HepG2 (cell line): Measurements from ENCODE around the gene ADGRF4. TPM values are rescaled to one million over a fixed set of nuclear protein-coding genes. Genes with fewer than 3 reads are reported as not detected.

Experiments
- ATAC-seq: fragments of 200-7000 bp; cut with Tn5 transposase; 3 replicates; pipeline ENCODE4 v1.9.1; 2020; ENCODE audit warnings: mild to moderate bottlenecking, moderate library complexity
- BruUV-seq: library from RNA; stranded (reverse); fragments of 400-500 nt; replicated peaks from 2 replicates; lab custom pipeline; 2021; lab: Mats Ljungman, UMichigan
- CTCF ChIA-PET: fragments of 300-600 bp; formaldehyde crosslinking; extraction: SDS; loops from one replicate; lab custom pipeline; 2021; ENCODE audit warnings: low total read pairs, inconsistent platforms, low intra/inter-chr PET ratio; lab: Yijun Ruan, JAX
- POLR2A ChIA-PET: fragments of 350-600 bp; sonication (Branson Sonifier 250); formaldehyde crosslinking; loops from one replicate; lab custom pipeline; 2020; ENCODE audit warnings: antibody characterized with exemption, inconsistent platforms; lab: Yijun Ruan, JAX
- DNase-seq: peaks from one replicate; pipeline ENCODE4 v3.0.0-alpha.2; 2015; ENCODE audit warnings: low spot score
- FAIRE-seq: peaks from 3 replicates; lab custom pipeline; 2011; peaks lifted over from hg19 to GRCh38; lab: Jason Lieb, UNC
- H2AFZ ChIP-seq: one replicate; pipeline ENCODE4 v1.6.1; 2011; ENCODE audit warnings: low read length, inconsistent platforms
- H3K27ac ChIP-seq: fragments of 300-600 bp; 3 replicates; pipeline ENCODE4 v1.8.0; 2011; ENCODE audit warnings: mixed run types, mild to moderate bottlenecking, mixed read lengths, low read length, inconsistent platforms; ENCODE audit not compliant: insufficient read depth; ENCODE audit errors: extremely low read length
- H3K27me3 ChIP-seq, 2 experiments: fragments of 200-600 bp in 1 of 2; 2 replicates in 1 of 2; 3 replicates in 1 of 2; pipeline versions ENCODE4 v1.6.0 to v1.8.0; 2011; ENCODE audit warnings: low read length in 2 of 2, mild to moderate bottlenecking in 2 of 2, moderate library complexity in 2 of 2, inconsistent platforms in 1 of 2; ENCODE audit not compliant: insufficient read depth in 2 of 2, control insufficient read depth in 1 of 2
- H3K36me3 ChIP-seq, 2 experiments: fragments of 200-600 bp in 1 of 2; replicated peaks in 1 of 2; 2 replicates in 1 of 2; 3 replicates in 1 of 2; pipeline versions ENCODE4 v1.5.1 to v1.8.0; 2011; ENCODE audit warnings: low read length in 2 of 2, inconsistent platforms in 1 of 2; ENCODE audit not compliant: insufficient read depth in 2 of 2, control insufficient read depth in 1 of 2
- H3K4me1 ChIP-seq: 2 replicates; pipeline ENCODE4 v1.5.1; 2012; ENCODE audit warnings: low read length, inconsistent platforms; ENCODE audit not compliant: insufficient read depth
- H3K4me2 ChIP-seq: 2 replicates; pipeline ENCODE4 v1.6.0; 2011; ENCODE audit warnings: low read depth, low read length, inconsistent platforms
- H3K4me3 ChIP-seq, 3 experiments: fragments of 200-600 bp in 1 of 3; sonication (generic), shearing (Covaris generic) in 1 of 3; replicated peaks in 1 of 3; 2 replicates each; pipeline ENCODE4 v1.5.1; 2011 to 2016; ENCODE audit warnings: low read length in 3 of 3, inconsistent platforms in 2 of 3, low read depth in 2 of 3, mild to moderate bottlenecking in 2 of 3, control low read depth in 1 of 3, mixed read lengths in 1 of 3; ENCODE audit not compliant: insufficient read depth in 1 of 3
- H3K79me2 ChIP-seq: one replicate; pipeline ENCODE4 v1.6.1; 2011; ENCODE audit warnings: low read length, inconsistent platforms; ENCODE audit not compliant: insufficient read depth
- H3K9ac ChIP-seq: 2 replicates; pipeline ENCODE4 v1.6.0; 2011; ENCODE audit warnings: mild to moderate bottlenecking, low read depth, low read length, inconsistent platforms; ENCODE audit not compliant: insufficient read depth
- H3K9me3 ChIP-seq: 2 replicates; pipeline ENCODE4 v1.5.1; 2012; ENCODE audit warnings: mild to moderate bottlenecking, low read length
- H4K20me1 ChIP-seq: 2 replicates; pipeline ENCODE4 v1.6.0; 2011; ENCODE audit warnings: inconsistent platforms, mild to moderate bottlenecking, low read length, moderate library complexity; ENCODE audit not compliant: insufficient read depth
- CHD4 ChIP-seq: fragments of 200-600 bp; sonication (generic); IDR thresholded peaks from 2 replicates; pipeline ENCODE4 v1.7.0; 2017; ENCODE audit warnings: mild to moderate bottlenecking, low read length, borderline replicate concordance
- FOXP1 ChIP-seq, 2 experiments: fragments of 450-650 bp in 1 of 2; IDR thresholded peaks; 2 replicates each; pipeline ENCODE4 v1.6.1; 2017 to 2018; ENCODE audit warnings: antibody characterized with exemption in 1 of 2
- SMAD1 ChIP-seq: sonication (generic); formaldehyde crosslinking; IDR thresholded peaks from 2 replicates; pipeline ENCODE4 v1.4.0; 2020; ENCODE audit warnings: missing genetic modification reagents, low read depth, mild to moderate bottlenecking, borderline replicate concordance
- USF2 ChIP-seq, 2 experiments: sonication (generic) in 1 of 2; formaldehyde crosslinking in 1 of 2; IDR thresholded peaks; 2 replicates each; pipeline versions ENCODE4 v1.5.1 to v1.6.1; 2011 to 2020; ENCODE audit warnings: borderline replicate concordance in 1 of 2, low read depth in 1 of 2, low read length in 1 of 2, mild to moderate bottlenecking in 1 of 2, missing genetic modification reagents in 1 of 2, moderate library complexity in 1 of 2
- ZNF160 ChIP-seq: sonication (generic); formaldehyde crosslinking; IDR thresholded peaks from 2 replicates; pipeline ENCODE4 v1.8.0; 2022; ENCODE audit warnings: mild to moderate bottlenecking, inconsistent platforms, missing genetic modification reagents
- ZNF224 ChIP-seq: sonication (generic); formaldehyde crosslinking; IDR thresholded peaks from 2 replicates; pipeline ENCODE4 v1.5.0; 2020; ENCODE audit warnings: mild to moderate bottlenecking, missing genetic modification reagents
- ZNF503 ChIP-seq: sonication (generic); formaldehyde crosslinking; IDR thresholded peaks from 2 replicates; pipeline ENCODE4 v1.4.0; 2020; ENCODE audit warnings: missing genetic modification reagents
- ZNF781 ChIP-seq: sonication (generic); formaldehyde crosslinking; IDR thresholded peaks from 2 replicates; pipeline ENCODE4 v1.5.1; 2020; ENCODE audit warnings: borderline replicate concordance, mild to moderate bottlenecking, missing genetic modification reagents; ENCODE audit errors: not compliant biosample characterization
- WGBS: methylation state at CpG from one replicate; pipeline ENCODE4 v1.1.6; 2017; ENCODE audit warnings: low lambda C conversion rate; 5-methylcytosine and 5-hydroxymethylcytosine counted together
- in situ Hi-C: cut with HindIII; loops from 2 replicates; pipeline ENCODE4 v1.10.0; 2017; ENCODE audit warnings: low pct_unique_long_range_greater_than_20kb; ENCODE audit not compliant: extremely low pct_ligation_motif_present
- intact Hi-C: fragments of 100-400 bp; cut with micrococcal nuclease; formaldehyde crosslinking; loops from one replicate; pipeline ENCODE4 v1.10.0; 2022; ENCODE audit not compliant: unreplicated experiment
- polyA plus RNA-seq, 8 experiments: library from polyadenylated mRNA; depleted of rRNA in 3 of 8; stranded (reverse) in 7 of 8; unstranded in 1 of 8; fragments of >200 nt; fragmentation: Illumina TruSeq in 4 of 8; extraction: Trizol in 4 of 8; gene quantifications; 2 replicates each; pipeline versions ENCODE4 v1.2.1 to v1.2.3, GENCODE V29; 2011 to 2016; ENCODE audit warnings: low read depth in 4 of 8, missing spikeins in 1 of 8, mixed read lengths in 1 of 8; ENCODE audit not compliant: insufficient read depth in 1 of 8
- total RNA-seq, 5 experiments: library from RNA; depleted of rRNA; stranded (reverse); fragments of >200 nt; fragmentation: Illumina TruSeq; extraction: Trizol; gene quantifications; 2 replicates each; pipeline ENCODE4 v1.2.3, GENCODE V29; 2016; ENCODE audit warnings: low read depth in 1 of 5
- TF ChIP-seq, protein P1 (sequence below): IDR thresholded peaks from 2 replicates; pipeline ENCODE4 v1.6.1; 2016; ENCODE audit warnings: low read depth, missing genetic modification reagents, missing compliant biosample characterization

ADGRF4 gene
- total and polyA plus RNA-seq, 2 of the 13 experiments (the other 11 are each of a cell fraction or from before 2014, with no cell fraction given), result 0.01 TPM; not detected in 1

DNA sequence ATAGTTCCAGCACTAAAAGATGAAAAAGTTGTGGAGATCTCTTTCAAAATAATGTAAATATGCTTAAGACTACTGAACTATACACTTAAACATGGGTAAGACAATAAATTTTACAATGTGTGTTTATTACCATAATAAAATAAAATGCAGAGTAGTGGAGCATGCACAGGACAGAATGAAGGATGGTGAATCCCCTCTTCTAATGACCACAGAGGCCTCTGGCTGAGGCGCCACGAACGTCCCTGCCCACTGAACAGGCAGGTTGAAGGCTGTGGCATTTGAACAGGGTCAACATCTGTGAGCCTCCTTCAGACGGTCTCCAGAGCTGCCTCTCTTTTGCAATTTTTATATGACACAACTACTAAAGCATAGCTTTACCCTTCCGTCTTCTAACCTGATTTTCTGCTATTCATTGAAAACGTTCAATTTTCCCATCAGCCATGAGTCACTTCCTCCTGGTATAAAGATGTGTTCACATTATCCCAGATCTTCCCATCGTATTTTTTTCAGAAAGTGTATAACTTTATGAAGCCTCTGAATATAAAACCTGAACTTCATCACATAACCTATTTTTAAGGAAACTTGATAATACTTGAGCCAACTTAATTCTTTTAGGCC, 37.8 kb downstream of the ADGRF4 start:
- ChIA-PET CTCF (no interaction called here), POLR2A (no interaction called here)
- Histone ChIP-seq H3K27ac (no peak overlapping the region), H3K4me3 (no peak overlapping the region), H4K20me1 (no peaks in the 10 kb centered on the region), H3K36me3 (no peaks in the 10 kb centered on the region), H2AFZ (no peak overlapping the region), H3K79me2 (no peaks in the 10 kb centered on the region), H3K9ac (no peak overlapping the region), H3K4me2 (no peak overlapping the region), H3K9me3 (no peaks in the 10 kb centered on the region), H3K27me3 (no peaks in the 10 kb centered on the region), H3K4me1 (no peaks in the 10 kb centered on the region)
- DNase-seq (no peak), FAIRE-seq (no peak), ATAC-seq (no peak)
- TF ChIP-seq CHD4 (no peak), ZNF503 (CRISPR knock-in tag) (no peak), ZNF160 (CRISPR knock-in tag) (no peak), ZNF224 (no peak), SMAD1 (CRISPR knock-in tag) (no peak), FOXP1 (IDR thresholded peaks at IDR 0.05) (no peak), FOXP1 (CRISPR knock-in tag; IDR thresholded peaks at IDR 0.05) (no peak), USF2 (IDR thresholded peaks at IDR 0.05; ENCODE audit: low read depth, low read length) (no peak), USF2 (CRISPR knock-in tag; IDR thresholded peaks at IDR 0.05; ENCODE audit: borderline replicate concordance) (no peak), ZNF781 (no peak)
- TF ChIP-seq, protein P1, sequence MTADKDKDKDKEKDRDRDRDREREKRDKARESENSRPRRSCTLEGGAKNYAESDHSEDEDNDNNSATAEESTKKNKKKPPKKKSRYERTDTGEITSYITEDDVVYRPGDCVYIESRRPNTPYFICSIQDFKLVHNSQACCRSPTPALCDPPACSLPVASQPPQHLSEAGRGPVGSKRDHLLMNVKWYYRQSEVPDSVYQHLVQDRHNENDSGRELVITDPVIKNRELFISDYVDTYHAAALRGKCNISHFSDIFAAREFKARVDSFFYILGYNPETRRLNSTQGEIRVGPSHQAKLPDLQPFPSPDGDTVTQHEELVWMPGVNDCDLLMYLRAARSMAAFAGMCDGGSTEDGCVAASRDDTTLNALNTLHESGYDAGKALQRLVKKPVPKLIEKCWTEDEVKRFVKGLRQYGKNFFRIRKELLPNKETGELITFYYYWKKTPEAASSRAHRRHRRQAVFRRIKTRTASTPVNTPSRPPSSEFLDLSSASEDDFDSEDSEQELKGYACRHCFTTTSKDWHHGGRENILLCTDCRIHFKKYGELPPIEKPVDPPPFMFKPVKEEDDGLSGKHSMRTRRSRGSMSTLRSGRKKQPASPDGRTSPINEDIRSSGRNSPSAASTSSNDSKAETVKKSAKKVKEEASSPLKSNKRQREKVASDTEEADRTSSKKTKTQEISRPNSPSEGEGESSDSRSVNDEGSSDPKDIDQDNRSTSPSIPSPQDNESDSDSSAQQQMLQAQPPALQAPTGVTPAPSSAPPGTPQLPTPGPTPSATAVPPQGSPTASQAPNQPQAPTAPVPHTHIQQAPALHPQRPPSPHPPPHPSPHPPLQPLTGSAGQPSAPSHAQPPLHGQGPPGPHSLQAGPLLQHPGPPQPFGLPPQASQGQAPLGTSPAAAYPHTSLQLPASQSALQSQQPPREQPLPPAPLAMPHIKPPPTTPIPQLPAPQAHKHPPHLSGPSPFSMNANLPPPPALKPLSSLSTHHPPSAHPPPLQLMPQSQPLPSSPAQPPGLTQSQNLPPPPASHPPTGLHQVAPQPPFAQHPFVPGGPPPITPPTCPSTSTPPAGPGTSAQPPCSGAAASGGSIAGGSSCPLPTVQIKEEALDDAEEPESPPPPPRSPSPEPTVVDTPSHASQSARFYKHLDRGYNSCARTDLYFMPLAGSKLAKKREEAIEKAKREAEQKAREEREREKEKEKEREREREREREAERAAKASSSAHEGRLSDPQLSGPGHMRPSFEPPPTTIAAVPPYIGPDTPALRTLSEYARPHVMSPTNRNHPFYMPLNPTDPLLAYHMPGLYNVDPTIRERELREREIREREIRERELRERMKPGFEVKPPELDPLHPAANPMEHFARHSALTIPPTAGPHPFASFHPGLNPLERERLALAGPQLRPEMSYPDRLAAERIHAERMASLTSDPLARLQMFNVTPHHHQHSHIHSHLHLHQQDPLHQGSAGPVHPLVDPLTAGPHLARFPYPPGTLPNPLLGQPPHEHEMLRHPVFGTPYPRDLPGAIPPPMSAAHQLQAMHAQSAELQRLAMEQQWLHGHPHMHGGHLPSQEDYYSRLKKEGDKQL (CRISPR knock-in tag), result no peak
- WGBS, result 20% methylated on average over 7 of the region's 7 CpGs
- intact Hi-C loops, result no loop called here
- in situ Hi-C loops, result no loop called here
- BruUV-seq, result no TSS peak
